Myocyte (in vitro differentiated cells): ENCODE data around the gene CHCHD1. TPM values are rescaled to one million over a fixed set of nuclear protein-coding genes. Genes with fewer than 3 reads are reported as not detected.

Experiments used
- total RNA-seq: library from RNA; depleted of rRNA; stranded (reverse); fragments of >200 nt; gene quantifications from 2 replicates; pipeline ENCODE4 v1.2.3, GENCODE V29; 2014

The CHCHD1 gene
- total RNA-seq, 1 donor from 2014 or later, result 45.3 TPM

Other genes starting within 250 kb of the CHCHD1 start
- 79.9 and 88.8 TPM in 2 replicates for gene USP54, start 190.7 kb upstream of the CHCHD1 start, total RNA-seq
- gene MYOZ1, start 140.6 kb upstream of the CHCHD1 start, total RNA-seq, result 4.7 and 5.5 TPM in 2 replicates
- 22.8 and 41.4 TPM in 2 replicates for gene SYNPO2L, start 126.0 kb upstream of the CHCHD1 start, total RNA-seq
- 3.3 and 6.6 TPM in 2 replicates for gene AGAP5, start 83.9 kb upstream of the CHCHD1 start, total RNA-seq
- gene SEC24C, start 37.7 kb upstream of the CHCHD1 start, total RNA-seq, result 87.4 and 88.4 TPM in 2 replicates
- gene ZSWIM8, start 3.6 kb downstream of the CHCHD1 start, total RNA-seq, result 79.9 and 103 TPM in 2 replicates
- 11.5 and 15.2 TPM in 2 replicates for gene NDST2, start 29.6 kb downstream of the CHCHD1 start, total RNA-seq
- gene CAMK2G, start 92.5 kb downstream of the CHCHD1 start, total RNA-seq, result 32.4 and 32.8 TPM in 2 replicates
- 154 and 166 TPM in 2 replicates for gene PLAU, start 129.1 kb downstream of the CHCHD1 start, total RNA-seq
- 211 and 240 TPM in 2 replicates for gene VCL, start 216.1 kb downstream of the CHCHD1 start, total RNA-seq